DOHH2 (cell line): ENCODE measurements around the gene TOMM40L.

ENCODE experiments used
- CTCF ChIP-seq: fragments of 200-600 bp; sonication (generic); IDR thresholded peaks from one replicate; pipeline ENCODE4 v1.5.1; 2014; ENCODE audit warnings: antibody characterized with exemption, mild to moderate bottlenecking, low read depth, low read length; ENCODE audit not compliant: poor library complexity, severe bottlenecking
- EZH2phosphoT487 ChIP-seq: fragments of 200-600 bp; sonication (generic); IDR thresholded peaks from 2 replicates; pipeline ENCODE4 v1.6.1; 2017; ENCODE audit warnings: borderline replicate concordance, mild to moderate bottlenecking, antibody characterized with exemption, low read length, moderate library complexity, mixed read lengths

- TF ChIP-seq CTCF = no peak
- no peak for TF ChIP-seq EZH2phosphoT487
Observed at GRCh38 chr1:161185282-161185682, 40.6 kb upstream of the TOMM40L start.
